ENCODE measurements around the gene HS6ST2.
"Not testable (repeated sequence)": the region's sequence is repeated elsewhere in the genome, so short reads cannot be mapped to it uniquely, and the experiment has no call there.

DNA sequence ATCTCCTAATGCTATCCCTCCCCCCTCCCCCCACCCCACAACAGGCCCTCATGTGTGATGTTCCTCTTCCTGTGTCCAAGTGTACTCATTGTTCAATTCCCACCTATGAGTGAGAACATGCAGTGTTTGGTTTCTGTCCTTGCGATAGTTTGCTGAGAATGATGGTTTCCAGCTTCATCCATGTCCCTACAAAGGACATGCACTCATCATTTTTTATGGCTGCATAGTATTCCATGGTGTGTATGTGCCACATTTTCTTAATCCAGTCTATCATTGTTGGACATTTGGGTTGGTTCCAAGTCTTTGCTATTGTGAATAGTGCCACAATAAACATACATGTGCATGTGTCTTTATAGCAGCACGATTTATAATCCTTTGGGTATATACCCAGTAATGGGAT lies 77.7 kb downstream of the HS6ST2 start:
- TF ChIP-seq, protein P1, sequence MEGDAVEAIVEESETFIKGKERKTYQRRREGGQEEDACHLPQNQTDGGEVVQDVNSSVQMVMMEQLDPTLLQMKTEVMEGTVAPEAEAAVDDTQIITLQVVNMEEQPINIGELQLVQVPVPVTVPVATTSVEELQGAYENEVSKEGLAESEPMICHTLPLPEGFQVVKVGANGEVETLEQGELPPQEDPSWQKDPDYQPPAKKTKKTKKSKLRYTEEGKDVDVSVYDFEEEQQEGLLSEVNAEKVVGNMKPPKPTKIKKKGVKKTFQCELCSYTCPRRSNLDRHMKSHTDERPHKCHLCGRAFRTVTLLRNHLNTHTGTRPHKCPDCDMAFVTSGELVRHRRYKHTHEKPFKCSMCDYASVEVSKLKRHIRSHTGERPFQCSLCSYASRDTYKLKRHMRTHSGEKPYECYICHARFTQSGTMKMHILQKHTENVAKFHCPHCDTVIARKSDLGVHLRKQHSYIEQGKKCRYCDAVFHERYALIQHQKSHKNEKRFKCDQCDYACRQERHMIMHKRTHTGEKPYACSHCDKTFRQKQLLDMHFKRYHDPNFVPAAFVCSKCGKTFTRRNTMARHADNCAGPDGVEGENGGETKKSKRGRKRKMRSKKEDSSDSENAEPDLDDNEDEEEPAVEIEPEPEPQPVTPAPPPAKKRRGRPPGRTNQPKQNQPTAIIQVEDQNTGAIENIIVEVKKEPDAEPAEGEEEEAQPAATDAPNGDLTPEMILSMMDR (IDR thresholded peaks at IDR 0.05): not testable (repeated sequence)
- not testable (repeated sequence) for TF ChIP-seq POLR2A (IDR thresholded peaks at IDR 0.05)
